HepG2 (cell line): ENCODE data around the gene TVP23C. TPM values are rescaled to one million over a fixed set of nuclear protein-coding genes. Genes with fewer than 3 reads are reported as not detected.

Experiments
- BRCA1 ChIP-seq: sonication (generic); formaldehyde crosslinking; IDR thresholded peaks from 2 replicates; pipeline ENCODE4 v1.4.0; 2020; ENCODE audit warnings: missing genetic modification reagents
- FOXK2 ChIP-seq: fragments of 450-650 bp; IDR thresholded peaks from 2 replicates; pipeline ENCODE4 v1.6.1; 2016
- FOXO1 ChIP-seq: sonication (generic); formaldehyde crosslinking; IDR thresholded peaks from 2 replicates; pipeline ENCODE4 v1.4.0; 2020; ENCODE audit warnings: missing genetic modification reagents
- JUNB ChIP-seq: sonication (generic); formaldehyde crosslinking; IDR thresholded peaks from 2 replicates; pipeline ENCODE4 v1.8.0; 2022; ENCODE audit warnings: missing genetic modification reagents, mild to moderate bottlenecking, borderline replicate concordance
- KLF13 ChIP-seq: sonication (generic); formaldehyde crosslinking; IDR thresholded peaks from 2 replicates; pipeline ENCODE4 v1.4.0; 2020; ENCODE audit warnings: mild to moderate bottlenecking, missing genetic modification reagents
- MBNL3 ChIP-seq: fragments of 250-450 bp; sonication (Bioruptor Pico); conservative IDR thresholded peaks from 2 replicates; pipeline ENCODE4 v1.8.0; 2022; ENCODE audit warnings: mild to moderate bottlenecking, inconsistent platforms
- MEF2D ChIP-seq: sonication (generic); formaldehyde crosslinking; IDR thresholded peaks from 2 replicates; pipeline ENCODE4 v1.5.1; 2020; ENCODE audit warnings: mild to moderate bottlenecking, missing genetic modification reagents
- MNT ChIP-seq: fragments of 450-650 bp; IDR thresholded peaks from 2 replicates; pipeline ENCODE4 v1.6.1; 2016
- RARG ChIP-seq: sonication (generic); formaldehyde crosslinking; IDR thresholded peaks from 2 replicates; pipeline ENCODE4 v1.4.0; 2020; ENCODE audit warnings: low read depth, mild to moderate bottlenecking, missing genetic modification reagents
- ZBTB43 ChIP-seq: sonication (generic); formaldehyde crosslinking; conservative IDR thresholded peaks from 2 replicates; pipeline ENCODE4 v1.4.0; 2020; ENCODE audit warnings: missing genetic modification reagents
- ZNF101 ChIP-seq: sonication (generic); formaldehyde crosslinking; IDR thresholded peaks from 2 replicates; pipeline ENCODE4 v1.4.0; 2020; ENCODE audit warnings: mild to moderate bottlenecking, low read depth, missing genetic modification reagents, borderline replicate concordance
- ZNF136 ChIP-seq: sonication (generic); formaldehyde crosslinking; IDR thresholded peaks from 2 replicates; pipeline ENCODE4 v1.8.1; 2022; ENCODE audit warnings: low read depth, mild to moderate bottlenecking, moderate library complexity, missing genetic modification reagents
- ZNF138 ChIP-seq: sonication (generic); formaldehyde crosslinking; IDR thresholded peaks from 2 replicates; pipeline ENCODE4 v1.5.0; 2020; ENCODE audit warnings: mild to moderate bottlenecking, low read depth, missing genetic modification reagents
- ZNF431 ChIP-seq: sonication (generic); formaldehyde crosslinking; IDR thresholded peaks from 2 replicates; pipeline ENCODE4 v1.9.0; 2022; ENCODE audit warnings: missing genetic modification reagents, low read depth, mild to moderate bottlenecking, borderline replicate concordance
- ZNF567 ChIP-seq: sonication (generic); formaldehyde crosslinking; IDR thresholded peaks from 2 replicates; pipeline ENCODE4 v1.8.1; 2023; ENCODE audit warnings: mild to moderate bottlenecking, missing genetic modification reagents, borderline replicate concordance
- polyA plus RNA-seq, 8 experiments: library from polyadenylated mRNA; depleted of rRNA in 3 of 8; stranded (reverse) in 7 of 8; unstranded in 1 of 8; fragments of >200 nt; fragmentation: Illumina TruSeq in 4 of 8; extraction: Trizol in 4 of 8; gene quantifications; 2 replicates each; pipeline versions ENCODE4 v1.2.1 to v1.2.3, GENCODE V29; 2011 to 2016; ENCODE audit warnings: low read depth in 4 of 8, missing spikeins in 1 of 8, mixed read lengths in 1 of 8; ENCODE audit not compliant: insufficient read depth in 1 of 8
- total RNA-seq, 5 experiments: library from RNA; depleted of rRNA; stranded (reverse); fragments of >200 nt; fragmentation: Illumina TruSeq; extraction: Trizol; gene quantifications; 2 replicates each; pipeline ENCODE4 v1.2.3, GENCODE V29; 2016; ENCODE audit warnings: low read depth in 1 of 5
- TF ChIP-seq, protein P1 (sequence below): sonication (generic); formaldehyde crosslinking; IDR thresholded peaks from 2 replicates; pipeline ENCODE4 v1.9.0; 2021; ENCODE audit warnings: mild to moderate bottlenecking, missing genetic modification reagents
- TF ChIP-seq, protein P2 (sequence below): sonication (generic); formaldehyde crosslinking; IDR thresholded peaks from 2 replicates; pipeline ENCODE4 v1.4.0; 2020; ENCODE audit warnings: missing genetic modification reagents
- TF ChIP-seq, protein P3 (sequence below): IDR thresholded peaks from 2 replicates; pipeline ENCODE4 v1.6.1; 2016; ENCODE audit warnings: low read depth

The TVP23C gene
- total and polyA plus RNA-seq, 2 of the 13 experiments (the other 11 are each of a cell fraction or from before 2014, with no cell fraction given), result 10.4 to 28.2 TPM

DNA sequence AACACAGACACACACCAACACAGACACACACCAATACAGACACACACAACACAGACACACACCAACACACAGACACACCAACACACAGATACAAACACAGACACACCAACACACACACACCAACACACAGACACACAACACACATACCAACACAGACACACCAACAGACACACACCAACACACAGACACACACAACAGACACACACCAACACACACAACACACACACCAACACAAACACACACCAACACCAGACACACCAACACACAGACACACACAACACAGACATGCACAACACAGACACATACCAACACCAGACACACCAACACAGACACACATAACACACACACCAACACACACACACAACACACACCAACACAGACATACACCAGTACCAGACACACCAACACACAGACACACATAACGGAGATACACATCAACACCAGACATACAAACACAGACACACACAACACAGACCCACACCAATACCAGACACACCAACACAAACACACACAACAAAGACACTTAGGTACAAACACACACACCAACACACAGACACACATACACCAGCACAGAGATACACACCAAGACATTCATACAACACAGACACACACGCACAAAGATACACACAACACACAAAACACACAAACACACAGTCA, 98.1 kb downstream of the TVP23C start (continued):
- TF ChIP-seq ZNF567 (CRISPR knock-in tag) (no peak), ZNF431 (CRISPR knock-in tag) (no peak), ZNF101 (no peak), ZBTB43 (CRISPR knock-in tag) (no peak), FOXK2 (no peak), KLF13 (no peak), MBNL3 (CRISPR knock-in tag) (no peak), MNT (peak; percentile 8; the same call in 1 of the 2 replicates), ZNF138 (no peak), MEF2D (no peak), JUNB (CRISPR knock-in tag) (peak; percentile 37; the same call in 1 of the 2 replicates), BRCA1 (CRISPR knock-in tag) (no peak), RARG (CRISPR knock-in tag) (no peak), ZNF136 (CRISPR knock-in tag) (no peak), FOXO1 (no peak)
- TF ChIP-seq, protein P1, sequence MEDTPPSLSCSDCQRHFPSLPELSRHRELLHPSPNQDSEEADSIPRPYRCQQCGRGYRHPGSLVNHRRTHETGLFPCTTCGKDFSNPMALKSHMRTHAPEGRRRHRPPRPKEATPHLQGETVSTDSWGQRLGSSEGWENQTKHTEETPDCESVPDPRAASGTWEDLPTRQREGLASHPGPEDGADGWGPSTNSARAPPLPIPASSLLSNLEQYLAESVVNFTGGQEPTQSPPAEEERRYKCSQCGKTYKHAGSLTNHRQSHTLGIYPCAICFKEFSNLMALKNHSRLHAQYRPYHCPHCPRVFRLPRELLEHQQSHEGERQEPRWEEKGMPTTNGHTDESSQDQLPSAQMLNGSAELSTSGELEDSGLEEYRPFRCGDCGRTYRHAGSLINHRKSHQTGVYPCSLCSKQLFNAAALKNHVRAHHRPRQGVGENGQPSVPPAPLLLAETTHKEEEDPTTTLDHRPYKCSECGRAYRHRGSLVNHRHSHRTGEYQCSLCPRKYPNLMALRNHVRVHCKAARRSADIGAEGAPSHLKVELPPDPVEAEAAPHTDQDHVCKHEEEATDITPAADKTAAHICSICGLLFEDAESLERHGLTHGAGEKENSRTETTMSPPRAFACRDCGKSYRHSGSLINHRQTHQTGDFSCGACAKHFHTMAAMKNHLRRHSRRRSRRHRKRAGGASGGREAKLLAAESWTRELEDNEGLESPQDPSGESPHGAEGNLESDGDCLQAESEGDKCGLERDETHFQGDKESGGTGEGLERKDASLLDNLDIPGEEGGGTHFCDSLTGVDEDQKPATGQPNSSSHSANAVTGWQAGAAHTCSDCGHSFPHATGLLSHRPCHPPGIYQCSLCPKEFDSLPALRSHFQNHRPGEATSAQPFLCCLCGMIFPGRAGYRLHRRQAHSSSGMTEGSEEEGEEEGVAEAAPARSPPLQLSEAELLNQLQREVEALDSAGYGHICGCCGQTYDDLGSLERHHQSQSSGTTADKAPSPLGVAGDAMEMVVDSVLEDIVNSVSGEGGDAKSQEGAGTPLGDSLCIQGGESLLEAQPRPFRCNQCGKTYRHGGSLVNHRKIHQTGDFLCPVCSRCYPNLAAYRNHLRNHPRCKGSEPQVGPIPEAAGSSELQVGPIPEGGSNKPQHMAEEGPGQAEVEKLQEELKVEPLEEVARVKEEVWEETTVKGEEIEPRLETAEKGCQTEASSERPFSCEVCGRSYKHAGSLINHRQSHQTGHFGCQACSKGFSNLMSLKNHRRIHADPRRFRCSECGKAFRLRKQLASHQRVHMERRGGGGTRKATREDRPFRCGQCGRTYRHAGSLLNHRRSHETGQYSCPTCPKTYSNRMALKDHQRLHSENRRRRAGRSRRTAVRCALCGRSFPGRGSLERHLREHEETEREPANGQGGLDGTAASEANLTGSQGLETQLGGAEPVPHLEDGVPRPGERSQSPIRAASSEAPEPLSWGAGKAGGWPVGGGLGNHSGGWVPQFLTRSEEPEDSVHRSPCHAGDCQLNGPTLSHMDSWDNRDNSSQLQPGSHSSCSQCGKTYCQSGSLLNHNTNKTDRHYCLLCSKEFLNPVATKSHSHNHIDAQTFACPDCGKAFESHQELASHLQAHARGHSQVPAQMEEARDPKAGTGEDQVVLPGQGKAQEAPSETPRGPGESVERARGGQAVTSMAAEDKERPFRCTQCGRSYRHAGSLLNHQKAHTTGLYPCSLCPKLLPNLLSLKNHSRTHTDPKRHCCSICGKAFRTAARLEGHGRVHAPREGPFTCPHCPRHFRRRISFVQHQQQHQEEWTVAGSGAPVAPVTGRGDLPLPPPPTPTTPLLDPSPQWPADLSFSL (CRISPR knock-in tag), result peak; percentile 94
- TF ChIP-seq, protein P2, sequence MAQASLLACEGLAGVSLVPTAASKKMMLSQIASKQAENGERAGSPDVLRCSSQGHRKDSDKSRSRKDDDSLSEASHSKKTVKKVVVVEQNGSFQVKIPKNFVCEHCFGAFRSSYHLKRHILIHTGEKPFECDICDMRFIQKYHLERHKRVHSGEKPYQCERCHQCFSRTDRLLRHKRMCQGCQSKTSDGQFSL (CRISPR knock-in tag), result no peak
- TF ChIP-seq, protein P3, sequence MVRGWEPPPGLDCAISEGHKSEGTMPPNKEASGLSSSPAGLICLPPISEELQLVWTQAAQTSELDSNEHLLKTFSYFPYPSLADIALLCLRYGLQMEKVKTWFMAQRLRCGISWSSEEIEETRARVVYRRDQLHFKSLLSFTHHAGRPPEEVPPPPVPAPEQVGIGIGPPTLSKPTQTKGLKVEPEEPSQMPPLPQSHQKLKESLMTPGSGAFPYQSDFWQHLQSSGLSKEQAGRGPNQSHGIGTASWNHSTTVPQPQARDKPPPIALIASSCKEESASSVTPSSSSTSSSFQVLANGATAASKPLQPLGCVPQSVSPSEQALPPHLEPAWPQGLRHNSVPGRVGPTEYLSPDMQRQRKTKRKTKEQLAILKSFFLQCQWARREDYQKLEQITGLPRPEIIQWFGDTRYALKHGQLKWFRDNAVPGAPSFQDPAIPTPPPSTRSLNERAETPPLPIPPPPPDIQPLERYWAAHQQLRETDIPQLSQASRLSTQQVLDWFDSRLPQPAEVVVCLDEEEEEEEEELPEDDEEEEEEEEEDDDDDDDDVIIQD (CRISPR knock-in tag), result no peak
